ENCODE data around the gene ERLEC1.

- TF ChIP-seq CTCF (IDR thresholded peaks at IDR 0.05) (no peak), POLR2AphosphoS5 (IDR thresholded peaks at IDR 0.05; ENCODE audit: insufficient read depth in 1 of 2, low read depth in 1 of 2) (no peak), POLR2A (IDR thresholded peaks at IDR 0.05) (no peak)
These were observed 46.7 kb upstream of the ERLEC1 start for GRCh38 chr2:53740170-53740569.

Data from vagina (tissue), 2 donors.